HT-29 (cell line): Measurements from ENCODE around the gene SNRPD3. TPM values are rescaled to one million over a fixed set of nuclear protein-coding genes. Genes with fewer than 3 reads are reported as not detected.
"Not testable (repeated sequence)": the region's sequence is repeated elsewhere in the genome, so short reads cannot be mapped to it uniquely, and the experiment has no call there.

Experiments used
- DNase-seq: peaks from one replicate; pipeline ENCODE4 v3.0.0-alpha.2; 2015; ENCODE audit warnings: low spot score
- total RNA-seq: library from RNA; depleted of rRNA; stranded (reverse); fragments of >200 nt; shearing (Covaris generic); gene quantifications from 2 replicates; pipeline ENCODE4 v1.2.3, GENCODE V29; 2014

Gene SNRPD3
- total RNA-seq, 1 experiment from 2014 or later: 171 TPM

DNA sequence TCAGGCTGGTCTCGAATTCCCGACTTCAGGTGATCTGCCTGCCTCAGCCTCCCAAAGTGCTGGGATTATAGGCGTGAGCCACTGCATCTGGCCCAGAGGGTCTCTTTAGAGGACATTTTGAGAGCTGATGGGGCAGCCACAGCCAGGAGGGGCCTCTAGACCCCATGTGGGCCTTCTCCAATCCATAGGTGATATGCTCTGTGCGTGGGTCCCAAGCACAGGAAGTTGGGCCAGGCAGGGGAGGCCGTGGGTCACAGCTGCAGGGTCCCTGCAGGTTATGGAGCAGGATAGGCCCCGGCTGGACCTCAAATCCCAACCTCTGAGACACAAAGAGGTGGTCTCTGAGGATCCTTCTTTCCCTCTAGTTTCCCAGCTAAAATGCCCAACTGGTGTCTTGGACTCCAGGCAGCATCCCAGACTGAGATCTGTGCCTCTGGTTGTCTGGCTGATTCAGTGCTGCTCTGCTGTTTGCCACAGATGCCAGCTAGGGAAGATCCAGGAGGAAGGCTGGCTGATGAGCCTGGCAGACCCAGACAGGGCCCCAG is 35.6 kb downstream of the SNRPD3 start:
- DNase-seq: no peak

GRCh38 chr22:24592058-24592850 is 36.5 kb downstream of the SNRPD3 start:
- DNase-seq: no peak

- peak; percentile 44 for DNase-seq
Measured at GRCh38 chr22:24592851-24593558, 37.2 kb downstream of the SNRPD3 start, which contains the start of gene LRRC75B. TSS of gene LRRC75B (minus strand) at chr22:24593073. CDS start at chr22:24593039, 34 bp downstream.

DNA sequence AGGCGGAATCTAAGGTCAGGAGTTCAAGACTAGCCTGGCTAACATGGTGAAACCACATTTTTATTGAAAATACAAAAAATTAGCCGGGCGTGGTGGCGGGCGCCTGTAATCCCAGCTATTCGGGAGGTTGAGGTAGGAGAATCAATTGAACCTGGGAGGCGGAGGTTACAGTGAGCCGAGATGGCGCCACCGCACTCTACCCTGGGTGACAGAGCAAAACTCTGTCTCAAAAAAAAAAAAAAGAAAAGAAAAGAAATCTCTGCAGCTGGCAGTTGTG is 37.7 kb downstream of the SNRPD3 start:
- not testable (repeated sequence) for DNase-seq

GRCh38 chr22:24593836-24594568 is 38.2 kb downstream of the SNRPD3 start:
- peak; percentile 36 for DNase-seq

- DNase-seq: no peak
Measured at GRCh38 chr22:24594569-24595120, 38.8 kb downstream of the SNRPD3 start.

- DNase-seq: no peak
Measured at GRCh38 chr22:24595228-24595627, 39.4 kb downstream of the SNRPD3 start.

GRCh38 chr22:24595863-24596262 is 40.1 kb downstream of the SNRPD3 start:
- no peak for DNase-seq

GRCh38 chr22:24597076-24597475 is 41.3 kb downstream of the SNRPD3 start:
- DNase-seq: not testable (repeated sequence)

DNA sequence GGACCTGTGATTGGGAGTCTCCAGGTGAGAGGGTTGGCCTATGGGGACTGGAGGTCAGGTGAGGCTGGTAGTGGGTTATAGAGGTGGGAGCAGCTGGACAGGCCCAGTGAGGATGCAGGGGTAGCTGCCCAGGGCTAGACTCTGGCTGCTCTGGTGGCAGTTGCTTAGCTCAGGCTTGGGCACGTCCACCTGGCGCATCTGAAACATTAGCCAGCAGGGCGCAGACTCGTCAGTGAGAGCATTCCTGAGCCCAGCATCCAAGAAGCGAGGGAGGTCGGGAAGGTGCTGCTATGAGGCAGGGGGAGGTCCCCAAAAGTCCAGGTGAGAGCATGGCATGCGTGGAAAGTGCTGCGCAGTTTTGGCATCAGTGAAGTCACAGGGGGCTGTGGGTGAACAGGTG is 43.7 kb downstream of the SNRPD3 start:
- no peak for DNase-seq

DNA sequence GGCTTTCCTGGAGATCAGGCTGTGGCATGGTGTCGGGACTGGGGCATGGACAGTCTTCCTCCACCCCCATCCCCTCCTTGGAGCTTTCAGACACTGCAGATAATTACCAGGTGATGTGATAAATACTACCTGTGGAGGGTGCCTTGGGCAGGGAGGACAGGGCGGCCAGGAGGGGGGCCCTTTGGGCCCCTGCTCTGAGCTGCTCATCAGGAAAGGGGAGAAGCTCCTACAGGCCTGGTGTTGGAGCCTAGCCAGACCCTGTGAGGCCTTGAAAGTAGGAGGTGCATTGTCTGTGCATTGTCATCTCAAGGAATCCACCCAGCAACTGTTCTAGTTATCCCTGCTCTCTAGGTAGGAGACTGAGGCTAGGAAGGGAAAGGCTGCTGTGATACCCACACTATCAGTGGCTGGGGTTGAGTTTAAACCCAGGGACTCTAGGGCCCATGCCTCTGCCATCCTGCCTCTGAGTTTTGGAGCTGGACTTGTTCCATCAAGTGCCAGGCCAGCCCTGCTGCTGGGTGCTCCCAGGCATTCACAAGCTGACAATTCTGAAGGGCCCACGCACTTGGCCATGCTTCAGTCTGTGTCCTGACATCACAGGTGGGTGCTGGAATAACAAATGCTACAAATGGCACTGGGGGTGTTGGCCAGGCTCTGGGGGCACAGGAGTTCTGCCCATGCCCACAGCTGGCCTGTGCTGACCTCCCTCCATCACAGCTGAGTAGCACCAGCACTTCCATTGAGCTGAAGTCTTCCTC is 44.3 kb downstream of the SNRPD3 start:
- DNase-seq: not testable (repeated sequence)

- DNase-seq: peak; percentile 34
Measured at GRCh38 chr22:24601217-24602104, 45.7 kb downstream of the SNRPD3 start.

- not testable (repeated sequence) for DNase-seq
Measured at GRCh38 chr22:24602105-24602749, 46.4 kb downstream of the SNRPD3 start.

DNA sequence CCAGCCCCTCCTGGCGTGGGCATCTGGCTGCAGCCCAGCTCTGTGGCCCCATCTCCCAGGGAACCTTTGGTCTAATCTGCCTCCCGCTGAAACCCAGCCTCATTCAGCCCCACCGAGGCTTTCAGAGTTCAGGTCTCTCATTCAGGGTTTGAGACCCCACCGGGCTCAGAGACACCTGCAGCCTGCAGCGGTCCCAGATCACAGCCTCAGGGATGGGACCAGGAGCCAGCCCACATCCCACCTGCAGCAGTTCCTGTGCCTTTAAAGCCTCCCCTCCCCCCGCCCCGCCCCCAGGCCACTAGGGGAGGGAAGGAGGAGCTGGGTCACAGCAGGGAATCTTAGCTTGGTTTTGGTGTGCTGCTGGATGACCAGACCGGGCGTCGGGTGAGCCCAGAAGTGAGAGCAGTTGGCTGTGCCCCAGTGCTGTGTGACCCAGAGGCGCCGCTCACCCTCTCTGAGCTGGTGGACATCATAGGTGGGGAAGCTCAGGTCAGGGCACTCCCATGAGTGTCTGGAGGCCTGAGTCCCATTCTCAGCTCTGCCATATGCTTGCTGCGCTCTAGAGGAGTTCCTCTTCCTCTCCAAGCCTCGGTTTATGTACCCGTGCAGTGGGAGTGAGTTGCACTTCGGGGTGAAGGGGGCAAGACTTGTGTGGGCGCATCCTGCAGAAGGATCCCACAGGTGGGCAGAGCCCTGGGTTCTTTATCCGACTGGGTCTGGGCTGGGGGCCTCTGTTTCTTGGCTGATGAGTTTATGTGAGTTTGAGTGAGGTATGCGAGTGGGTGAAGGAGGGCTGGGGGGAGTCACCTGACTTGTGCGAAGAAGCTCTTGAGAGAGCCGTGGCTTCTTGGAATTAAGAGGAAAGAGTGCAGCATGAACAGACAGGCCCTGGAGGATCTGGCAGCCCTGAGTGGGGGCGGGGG is 47.3 kb downstream of the SNRPD3 start, which contains the start of gene GGT1:
TSS of gene GGT1 (plus strand) at position 347 of the 923 bp plus-strand sequence. CDS start 7,889 bp downstream, outside the sequence.
- not testable (repeated sequence) for DNase-seq

DNA sequence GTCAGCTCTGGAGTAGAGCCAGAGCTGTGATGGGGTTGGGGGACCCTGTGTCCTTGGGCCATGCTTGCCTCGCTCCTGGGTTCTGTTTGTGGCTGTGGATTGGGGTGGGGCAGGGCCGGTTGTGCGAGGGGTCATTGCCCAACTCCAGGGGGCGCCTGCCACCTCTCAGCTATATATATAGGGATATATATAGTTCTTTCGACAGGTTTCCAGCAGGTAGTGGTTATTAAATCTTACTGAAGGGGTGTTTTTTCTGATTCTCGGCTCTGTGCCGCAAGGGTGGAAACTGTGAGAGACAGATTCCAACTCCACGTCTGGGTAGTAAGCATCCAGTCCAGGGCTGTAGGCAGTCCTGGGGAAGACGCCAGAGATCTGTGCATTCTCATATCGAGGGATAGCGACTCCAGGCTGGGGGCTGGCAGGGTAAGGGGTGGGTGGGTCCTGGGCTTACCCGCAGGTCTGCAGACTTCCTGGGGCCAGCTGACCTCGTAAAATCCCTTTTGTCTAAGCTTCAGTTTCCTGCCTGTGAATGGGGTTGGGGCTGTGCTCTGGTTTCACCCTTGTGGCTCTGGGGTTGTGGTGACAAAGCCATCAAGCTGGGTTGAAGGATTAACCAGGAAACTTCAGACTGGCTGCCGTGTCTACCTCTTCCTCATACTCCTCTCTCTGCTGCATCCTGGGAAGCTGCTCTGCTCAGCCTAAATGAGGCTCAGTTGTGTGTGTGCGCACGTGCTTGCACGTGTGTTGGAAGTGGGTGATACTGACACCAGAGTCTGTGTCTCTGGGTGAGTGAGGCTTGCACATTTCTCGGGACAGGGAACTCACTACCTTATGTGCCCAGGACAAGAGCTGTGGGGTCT is 48.2 kb downstream of the SNRPD3 start:
- peak; percentile 52 for DNase-seq

DNA sequence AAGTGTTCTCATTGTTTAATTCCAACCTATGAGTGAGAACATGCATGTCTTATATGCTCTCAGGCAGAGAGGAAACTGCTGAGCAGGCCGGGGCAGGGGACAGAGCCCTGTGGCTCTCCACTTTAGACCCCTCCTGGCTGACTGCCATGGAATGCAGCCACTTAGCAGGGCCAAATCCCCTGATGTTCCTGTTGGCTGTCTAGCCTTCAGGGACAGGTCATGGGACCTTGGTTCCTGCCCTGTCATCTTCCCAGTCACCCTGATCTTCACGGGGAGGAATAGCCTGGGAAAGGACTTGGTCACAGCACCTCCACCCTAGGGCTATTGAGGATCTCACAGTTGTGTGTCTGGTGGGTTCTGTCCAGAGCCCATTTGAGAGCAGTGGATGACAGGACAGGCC is 50.5 kb downstream of the SNRPD3 start:
- not testable (repeated sequence) for DNase-seq

DNA sequence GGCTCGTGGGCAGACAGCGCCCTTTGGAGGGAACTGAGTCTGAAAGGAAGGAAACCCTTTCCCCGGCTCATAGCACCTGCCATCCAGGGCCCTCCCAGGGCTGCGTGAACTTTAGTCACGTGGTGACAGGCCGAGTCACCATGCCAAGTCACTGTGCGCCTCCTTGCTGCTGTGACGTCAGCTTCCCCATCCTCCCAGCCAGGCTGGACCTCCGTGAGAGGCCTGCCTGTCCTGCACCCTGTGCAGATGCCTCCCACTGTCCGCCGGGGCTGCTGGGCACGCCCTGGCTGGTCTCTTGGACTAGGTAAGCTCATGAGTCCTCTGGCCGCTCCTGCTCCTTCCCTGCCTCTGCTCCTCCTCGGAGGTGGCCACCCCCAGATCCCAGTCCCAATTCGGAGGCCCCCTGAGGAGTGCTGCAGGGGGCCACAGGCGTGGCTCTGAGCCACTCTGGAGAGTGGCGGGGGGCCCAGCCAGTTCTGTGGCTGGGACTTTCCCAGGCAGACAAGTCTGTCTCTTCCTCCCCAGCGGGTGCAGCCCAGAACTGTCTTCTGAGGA is 51.7 kb downstream of the SNRPD3 start:
- DNase-seq: not testable (repeated sequence)
